Pulmonary artery endothelial cell (primary cell): Measurements from ENCODE around the gene EDDM3A. TPM values are rescaled to one million over a fixed set of nuclear protein-coding genes. Genes with fewer than 3 reads are reported as not detected.

Experiments
- DNase-seq: peaks from one replicate; pipeline ENCODE4 v3.0.0-alpha.2; 2011; ENCODE audit warnings: low read depth, low spot score
- total RNA-seq: library from RNA; depleted of rRNA; stranded (reverse); fragments of >200 nt; gene quantifications from 2 replicates; pipeline ENCODE4 v1.2.3, GENCODE V29; 2014

The EDDM3A gene
- total RNA-seq, 1 donor from 2014 or later, result not detected

DNA sequence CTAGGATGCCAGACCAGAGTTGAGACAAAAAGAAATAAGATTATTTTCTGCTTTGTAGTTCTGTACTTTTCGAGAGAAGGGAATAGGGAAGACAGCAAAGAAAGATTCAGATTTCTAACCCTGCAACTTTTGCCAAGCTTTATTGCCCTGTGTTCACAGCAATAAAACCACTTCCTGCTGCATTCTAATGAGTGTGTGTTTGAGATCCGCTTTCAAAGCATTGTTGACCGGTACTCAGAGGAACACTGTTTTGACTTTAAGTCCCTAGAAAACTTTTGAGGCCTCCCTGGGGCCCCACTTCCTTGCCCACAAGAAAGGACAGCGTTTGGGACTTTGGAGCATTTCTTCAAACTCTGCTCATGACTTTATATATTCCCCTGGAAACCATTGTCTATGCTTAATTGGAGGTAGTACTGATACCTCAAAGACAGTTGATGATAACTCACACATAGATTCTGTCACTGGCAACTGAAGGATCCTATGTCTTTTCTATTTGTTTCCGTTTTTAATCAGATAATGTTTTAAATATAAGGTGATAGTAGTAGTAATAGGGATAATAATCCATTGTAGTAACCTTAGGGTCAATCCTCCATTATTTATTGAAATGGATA, 36.7 kb downstream of the EDDM3A start:
- DNase-seq, result no peak

- no peak for DNase-seq
Measured at GRCh38 chr14:20787025-20787424, 41.3 kb downstream of the EDDM3A start.

DNA sequence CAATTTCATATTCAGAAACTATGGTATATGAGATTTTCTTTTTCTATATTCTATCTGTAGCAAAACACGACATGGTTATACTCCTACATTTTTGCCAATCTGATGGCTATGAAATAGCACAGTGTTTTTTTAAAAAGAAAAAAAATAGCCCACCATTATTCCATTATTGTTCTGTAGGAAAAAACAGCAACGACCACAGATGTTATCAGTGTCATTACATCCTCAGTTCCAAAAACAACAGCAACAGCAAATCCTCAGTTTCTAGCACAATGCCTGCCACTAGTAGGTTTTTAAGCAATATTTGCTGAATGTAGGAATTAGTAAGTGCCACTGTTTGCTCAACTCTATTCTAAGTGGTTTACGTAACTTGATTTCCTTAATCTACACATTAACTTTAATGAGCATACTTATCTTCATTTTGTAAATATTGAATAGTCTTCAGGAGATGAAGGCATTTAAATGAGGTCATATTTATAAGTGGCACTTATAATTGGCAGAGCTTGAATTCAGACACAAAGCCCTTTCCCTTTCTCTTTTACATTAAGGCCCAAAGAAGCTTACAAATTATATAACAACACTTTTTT, 43.6 kb downstream of the EDDM3A start:
- no peak for DNase-seq

DNA sequence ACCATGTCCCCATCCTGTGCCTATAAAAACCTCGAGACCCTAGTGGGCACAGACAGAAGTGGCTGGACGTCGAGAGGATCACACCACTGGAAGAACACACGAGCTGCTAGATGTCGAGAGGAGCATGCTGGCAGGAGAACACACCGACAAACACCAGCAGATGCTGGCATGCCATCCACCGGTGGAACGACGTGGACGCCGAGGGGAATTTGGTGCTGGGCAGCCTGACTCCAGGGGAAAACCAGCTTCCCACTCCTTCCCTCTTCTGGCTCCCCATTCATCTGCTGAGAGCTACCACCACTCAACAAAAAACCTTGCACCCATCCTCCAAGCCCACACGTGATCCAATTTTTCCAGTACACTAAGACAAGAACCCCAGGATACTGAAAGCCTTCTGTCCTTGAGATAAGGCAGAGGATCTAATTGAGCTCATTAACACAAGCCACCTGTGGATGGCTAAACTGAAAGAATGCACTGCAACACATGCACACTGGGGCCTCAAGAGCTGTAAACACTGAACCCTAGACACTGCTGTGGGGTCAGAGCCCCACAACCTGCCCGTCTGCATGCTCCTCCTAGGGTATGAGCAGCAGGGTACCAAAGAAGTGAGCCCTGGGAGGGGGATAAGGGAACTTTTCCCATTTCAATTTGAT, 44.9 kb downstream of the EDDM3A start:
- no peak for DNase-seq

DNA sequence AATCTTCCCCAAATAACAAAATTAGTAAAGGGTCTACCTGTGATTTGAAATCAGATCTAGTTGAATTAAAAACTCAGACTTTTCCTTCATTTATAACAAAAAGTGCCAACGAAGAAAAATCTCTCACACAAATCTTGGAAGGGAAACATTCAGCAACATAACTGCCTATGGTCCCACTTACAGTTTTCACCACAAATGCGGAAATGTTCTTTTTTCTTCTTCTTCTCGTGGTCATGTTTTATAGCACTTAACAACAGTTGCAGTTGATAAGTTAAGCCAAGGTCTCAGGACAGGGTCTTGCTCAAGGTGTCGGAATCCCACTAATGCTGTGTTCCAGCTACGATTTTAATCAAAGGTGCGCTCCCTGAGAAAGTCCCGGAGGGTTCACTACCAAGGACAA, 45.5 kb downstream of the EDDM3A start:
- no peak for DNase-seq

DNA sequence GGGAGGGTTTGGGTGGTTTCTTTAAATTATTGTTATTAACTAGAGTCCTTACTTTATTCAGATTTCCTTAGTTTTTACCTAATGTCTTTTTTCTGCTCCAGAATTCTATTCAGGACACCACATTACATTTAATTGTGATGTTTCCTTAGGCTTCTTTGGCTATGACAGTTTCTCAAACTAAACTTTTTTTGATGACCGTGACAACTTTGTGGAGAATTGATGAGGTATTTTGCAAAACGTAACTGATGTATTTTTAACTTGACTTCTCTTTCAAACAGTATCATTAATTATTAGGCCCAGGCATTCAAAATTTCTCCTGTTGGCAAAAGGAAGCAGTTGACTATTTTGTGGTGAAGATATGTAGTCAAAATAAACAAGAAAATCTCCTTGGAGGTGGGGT, 45.9 kb downstream of the EDDM3A start:
- no peak for DNase-seq

GRCh38 chr14:20792556-20792955, 46.9 kb downstream of the EDDM3A start:
- DNase-seq, result no peak

- no peak for DNase-seq
Measured at GRCh38 chr14:20794644-20795369, 49.1 kb downstream of the EDDM3A start.

- DNase-seq, result no peak
Measured at GRCh38 chr14:20797164-20797563, 51.5 kb downstream of the EDDM3A start.

Other genes with a start within 250 kb of the EDDM3A start
- 0.33 TPM in 1 of 2 replicates, not detected in the other for gene RNASE10, start 240.3 kb upstream of the EDDM3A start, total RNA-seq
- not detected in 2 replicates for gene RNASE9, start 184.8 kb upstream of the EDDM3A start, total RNA-seq
- gene RNASE11, start 157.9 kb upstream of the EDDM3A start, total RNA-seq, result not detected in 2 replicates
- gene RNASE12, start 154.5 kb upstream of the EDDM3A start, total RNA-seq, result not detected in 2 replicates
- not detected in 2 replicates for gene OR6S1, start 104.2 kb upstream of the EDDM3A start, total RNA-seq
- gene RNASE4, start 61.3 kb upstream of the EDDM3A start, total RNA-seq, result 4.2 and 18.6 TPM in 2 replicates
- 4.2 and 6.9 TPM in 2 replicates for gene ANG, start 57.1 kb upstream of the EDDM3A start, total RNA-seq
- not detected in 2 replicates for gene EDDM3B, start 22.5 kb downstream of the EDDM3A start, total RNA-seq
- 0.07 TPM in 1 of 2 replicates, not detected in the other for gene RNASE6, start 35.4 kb downstream of the EDDM3A start, total RNA-seq
- gene RNASE1, start 57.0 kb downstream of the EDDM3A start, total RNA-seq, result 75.5 and 99.7 TPM in 2 replicates
- not detected in 2 replicates for gene RNASE3, start 145.5 kb downstream of the EDDM3A start, total RNA-seq
- not detected in 2 replicates for gene RNASE2, start 209.6 kb downstream of the EDDM3A start, total RNA-seq
- gene METTL17, start 244.1 kb downstream of the EDDM3A start, total RNA-seq, result 31.9 and 33.2 TPM in 2 replicates